HG02852 (cell line): ENCODE measurements around the gene MMP17.

ENCODE experiments used
- ATAC-seq: cut with Tn5 transposase; IDR thresholded peaks from one replicate; pipeline ENCODE4 v1.9.1; 2021; ENCODE audit warnings: mild to moderate bottlenecking, moderate library complexity; ENCODE audit not compliant: unreplicated experiment

Gene MMP17

GRCh38 chr12:131829791-131830334, 1.7 kb downstream of the MMP17 start:
- ATAC-seq: no peak

- ATAC-seq: no peak
These were observed 2.2 kb downstream of the MMP17 start for GRCh38 chr12:131830335-131830913.

GRCh38 chr12:131830914-131831571, 2.9 kb downstream of the MMP17 start:
- no peak for ATAC-seq

GRCh38 chr12:131831635-131832041, 3.4 kb downstream of the MMP17 start:
- no peak for ATAC-seq

- ATAC-seq: no peak
These were observed 4.4 kb downstream of the MMP17 start for GRCh38 chr12:131832321-131833231.

- ATAC-seq: no peak
These were observed 5.2 kb downstream of the MMP17 start for GRCh38 chr12:131833288-131833895.

GRCh38 chr12:131833896-131834641, 5.9 kb downstream of the MMP17 start:
- ATAC-seq: no peak

- ATAC-seq: no peak
These were observed 6.8 kb downstream of the MMP17 start for GRCh38 chr12:131834798-131835615.

- no peak for ATAC-seq
These were observed 7.5 kb downstream of the MMP17 start for GRCh38 chr12:131835616-131836171.

- ATAC-seq: no peak
These were observed 8.0 kb downstream of the MMP17 start for GRCh38 chr12:131836193-131836592.

GRCh38 chr12:131836714-131837397, 8.7 kb downstream of the MMP17 start:
- ATAC-seq: no peak

- ATAC-seq: no peak
These were observed 12.6 kb downstream of the MMP17 start for GRCh38 chr12:131840643-131841416.

- ATAC-seq: no peak
These were observed 13.4 kb downstream of the MMP17 start for GRCh38 chr12:131841547-131841946.

GRCh38 chr12:131842169-131842568, 14.0 kb downstream of the MMP17 start:
- ATAC-seq: no peak

- ATAC-seq: no peak
These were observed 15.3 kb downstream of the MMP17 start for GRCh38 chr12:131843527-131843926.

GRCh38 chr12:131844140-131844539, 15.9 kb downstream of the MMP17 start:
- ATAC-seq: no peak

- no peak for ATAC-seq
These were observed 16.5 kb downstream of the MMP17 start for GRCh38 chr12:131844656-131845055.

GRCh38 chr12:131845121-131845520, 16.9 kb downstream of the MMP17 start:
- ATAC-seq: no peak
